Thoracic aorta endothelial cell (primary cell): ENCODE data around the gene SLC5A4. TPM values are rescaled to one million over a fixed set of nuclear protein-coding genes. Genes with fewer than 3 reads are reported as not detected.

Experiments
- small RNA-seq: library from RNA; depleted of rRNA; stranded (forward); fragments of <200 nt; gene quantifications from one replicate; pipeline ENCODE3, GENCODE V24; 2012
- total RNA-seq: library from RNA; depleted of rRNA; stranded (reverse); fragments of >200 nt; gene quantifications from 2 replicates; pipeline ENCODE4 v1.2.3, GENCODE V29; 2012

Gene SLC5A4
- total RNA-seq, result 0.93 and 1.1 TPM in 2 replicates

DNA sequence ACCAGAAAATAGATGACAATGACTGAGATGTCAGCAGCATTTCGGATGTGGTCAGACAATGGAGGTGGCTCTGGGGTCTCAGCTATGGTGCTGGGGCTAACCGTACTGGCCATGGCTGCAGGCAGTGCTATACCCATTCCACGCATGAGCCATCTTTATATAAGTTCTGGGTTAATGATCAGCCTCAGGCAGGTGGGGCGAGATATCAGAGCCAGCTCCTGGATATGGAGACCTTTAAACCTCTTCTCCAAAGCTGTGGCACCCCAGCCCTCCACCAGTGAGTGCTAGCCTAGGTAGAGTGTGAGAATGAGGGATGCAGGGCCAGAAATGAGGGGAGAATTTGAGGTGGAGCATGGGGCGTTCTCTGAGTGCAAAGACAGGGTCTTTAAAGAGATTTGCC is at the start of gene SLC5A4:
TSS of gene SLC5A4 (minus strand) at position 131 of the 400 bp plus-strand sequence. CDS start at position 113, 18 bp downstream.

DNA sequence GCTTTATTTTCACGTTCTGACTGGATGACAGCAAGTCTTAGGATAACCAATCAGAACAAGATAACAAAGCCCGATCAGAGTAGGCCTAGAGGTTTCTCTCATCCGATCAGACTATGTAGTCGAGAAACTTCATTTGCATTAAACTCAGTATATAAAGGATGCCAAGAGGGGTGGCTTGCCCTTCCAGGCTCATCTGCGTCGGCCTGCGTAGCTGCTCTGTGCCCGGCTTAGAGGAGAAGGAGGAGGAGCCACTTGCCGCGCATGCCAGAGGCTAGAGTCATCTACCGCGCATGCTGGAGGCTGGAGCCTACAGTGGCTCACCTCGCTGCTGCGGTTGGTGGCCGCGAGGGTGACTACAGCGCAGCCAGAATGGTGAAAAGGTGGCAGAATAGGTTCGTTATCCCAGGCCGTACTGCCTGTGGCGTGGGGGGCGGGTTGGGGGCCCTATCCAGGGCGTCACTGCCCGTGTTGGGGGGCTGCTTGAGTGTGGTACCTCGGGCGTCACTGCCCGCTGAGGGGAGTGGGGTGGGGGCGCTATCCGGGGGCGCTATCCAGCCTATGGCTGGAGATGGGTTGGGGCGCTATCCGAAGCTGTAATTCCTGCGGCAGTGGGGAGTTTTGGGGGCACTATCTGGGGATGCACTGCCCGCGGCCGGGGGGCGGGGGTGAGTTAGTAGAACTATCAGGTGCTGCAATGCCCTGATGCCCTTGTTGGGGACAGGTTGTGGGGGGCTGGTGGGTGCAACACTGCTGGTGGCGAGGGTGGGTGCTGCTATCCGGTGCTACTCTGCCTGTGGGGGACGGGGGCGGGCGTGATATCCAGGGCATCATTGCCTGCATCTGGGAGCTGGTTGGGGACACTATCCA is 50.1 kb downstream of the SLC5A4 start, which contains the start of gene RFPL2:
TSS of gene RFPL2 (minus strand) at position 218 of the 867 bp plus-strand sequence. CDS start 2,622 bp downstream, outside the sequence.

Small RNA genes lying within 50 kb of the gene (small RNA-seq; reads per million reads assigned to genes)
- gene RF02171, result not detected

Other genes with a start within 250 kb of the SLC5A4 start
- gene SLC5A1, start 212.1 kb downstream of the SLC5A4 start, total RNA-seq, result not detected in 2 replicates
- not detected in 2 replicates for gene C22orf42, start 96.0 kb downstream of the SLC5A4 start, total RNA-seq
- not detected in 2 replicates for gene RFPL2, start 50.3 kb downstream of the SLC5A4 start, total RNA-seq
- not detected in 2 replicates for gene RFPL3, start 102.5 kb upstream of the SLC5A4 start, total RNA-seq
- 140 and 152 TPM in 2 replicates for gene RTCB, start 156.9 kb upstream of the SLC5A4 start, total RNA-seq
- gene BPIFC, start 209.1 kb upstream of the SLC5A4 start, total RNA-seq, result not detected in 2 replicates
- gene FBXO7, start 219.5 kb upstream of the SLC5A4 start, total RNA-seq, result 85.1 and 93.6 TPM in 2 replicates